HepG2 (cell line): ENCODE data around the gene LY6G5B. TPM values are rescaled to one million over a fixed set of nuclear protein-coding genes. Genes with fewer than 3 reads are reported as not detected.

ENCODE experiments used
- ARID2 ChIP-seq: sonication (generic); formaldehyde crosslinking; IDR thresholded peaks from 2 replicates; pipeline ENCODE4 v1.8.1; 2022; ENCODE audit warnings: mild to moderate bottlenecking, missing genetic modification reagents, borderline replicate concordance
- EEA1 ChIP-seq: sonication (generic); formaldehyde crosslinking; IDR thresholded peaks from 2 replicates; pipeline ENCODE4 v1.5.1; 2020; ENCODE audit warnings: mild to moderate bottlenecking, missing genetic modification reagents, borderline replicate concordance
- FOXK1 ChIP-seq: sonication (generic); formaldehyde crosslinking; IDR thresholded peaks from 2 replicates; pipeline ENCODE4 v1.4.0; 2020; ENCODE audit warnings: low read depth, missing genetic modification reagents, borderline replicate concordance
- GFI1 ChIP-seq: sonication (generic); formaldehyde crosslinking; IDR thresholded peaks from 2 replicates; pipeline ENCODE4 v1.5.0; 2020; ENCODE audit warnings: missing genetic modification reagents, mild to moderate bottlenecking, borderline replicate concordance
- KDM1A ChIP-seq: IDR thresholded peaks from 2 replicates; pipeline ENCODE4 v1.6.1; 2016; ENCODE audit warnings: missing compliant biosample characterization
- KLF11 ChIP-seq: IDR thresholded peaks from 2 replicates; pipeline ENCODE4 v1.6.1; 2016; ENCODE audit warnings: missing compliant biosample characterization
- REXO4 ChIP-seq: sonication (generic); formaldehyde crosslinking; IDR thresholded peaks from 2 replicates; pipeline ENCODE4 v1.8.0; 2022; ENCODE audit warnings: missing genetic modification reagents, mild to moderate bottlenecking, borderline replicate concordance
- SAP130 ChIP-seq: IDR thresholded peaks from 2 replicates; pipeline ENCODE4 v1.6.1; 2016; ENCODE audit warnings: low read depth
- ZBTB20 ChIP-seq: sonication (generic); formaldehyde crosslinking; IDR thresholded peaks from 2 replicates; pipeline ENCODE4 v1.8.1; 2023; ENCODE audit warnings: missing genetic modification reagents, low read depth, mild to moderate bottlenecking, borderline replicate concordance
- ZNF136 ChIP-seq: sonication (generic); formaldehyde crosslinking; IDR thresholded peaks from 2 replicates; pipeline ENCODE4 v1.8.1; 2022; ENCODE audit warnings: low read depth, mild to moderate bottlenecking, moderate library complexity, missing genetic modification reagents
- ZNF333 ChIP-seq: sonication (generic); formaldehyde crosslinking; IDR thresholded peaks from 2 replicates; pipeline ENCODE4 v1.4.0; 2020; ENCODE audit warnings: mild to moderate bottlenecking, missing genetic modification reagents, borderline replicate concordance
- polyA plus RNA-seq, 8 experiments: library from polyadenylated mRNA; depleted of rRNA in 3 of 8; stranded (reverse) in 7 of 8; unstranded in 1 of 8; fragments of >200 nt; fragmentation: Illumina TruSeq in 4 of 8; extraction: Trizol in 4 of 8; gene quantifications; 2 replicates each; pipeline versions ENCODE4 v1.2.1 to v1.2.3, GENCODE V29; 2011 to 2016; ENCODE audit warnings: low read depth in 4 of 8, missing spikeins in 1 of 8, mixed read lengths in 1 of 8; ENCODE audit not compliant: insufficient read depth in 1 of 8
- total RNA-seq, 5 experiments: library from RNA; depleted of rRNA; stranded (reverse); fragments of >200 nt; fragmentation: Illumina TruSeq; extraction: Trizol; gene quantifications; 2 replicates each; pipeline ENCODE4 v1.2.3, GENCODE V29; 2016; ENCODE audit warnings: low read depth in 1 of 5
- TF ChIP-seq, protein P1 (sequence below): sonication (generic); formaldehyde crosslinking; IDR thresholded peaks from 2 replicates; pipeline ENCODE4 v1.5.0; 2020; ENCODE audit warnings: missing genetic modification reagents, mild to moderate bottlenecking, borderline replicate concordance
- TF ChIP-seq, protein P2 (sequence below): sonication (generic); formaldehyde crosslinking; IDR thresholded peaks from 2 replicates; pipeline ENCODE4 v1.9.0; 2021; ENCODE audit warnings: missing genetic modification reagents, borderline replicate concordance
- TF ChIP-seq, protein P3 (sequence below): fragments of 450-650 bp; IDR thresholded peaks from 2 replicates; pipeline ENCODE4 v1.6.1; 2017; ENCODE audit warnings: mild to moderate bottlenecking
- TF ChIP-seq, protein P4 (sequence below): sonication (generic); formaldehyde crosslinking; IDR thresholded peaks from 2 replicates; pipeline ENCODE4 v1.4.0; 2020; ENCODE audit warnings: missing genetic modification reagents
- TF ChIP-seq, protein P5 (sequence below): sonication (generic); formaldehyde crosslinking; IDR thresholded peaks from 2 replicates; pipeline ENCODE4 v1.4.0; 2020; ENCODE audit warnings: missing genetic modification reagents
- TF ChIP-seq, protein P6 (sequence below): sonication (generic); formaldehyde crosslinking; IDR thresholded peaks from 2 replicates; pipeline ENCODE4 v1.5.1; 2020; ENCODE audit warnings: mild to moderate bottlenecking, moderate library complexity, missing genetic modification reagents
- TF ChIP-seq, protein P7 (sequence below): sonication (generic); formaldehyde crosslinking; IDR thresholded peaks from 2 replicates; pipeline ENCODE4 v1.4.0; 2020; ENCODE audit warnings: mild to moderate bottlenecking, missing genetic modification reagents

Gene LY6G5B
- total and polyA plus RNA-seq, 2 of the 13 experiments (the other 11 are each of a cell fraction or from before 2014, with no cell fraction given), result 7.8 to 15.7 TPM

DNA sequence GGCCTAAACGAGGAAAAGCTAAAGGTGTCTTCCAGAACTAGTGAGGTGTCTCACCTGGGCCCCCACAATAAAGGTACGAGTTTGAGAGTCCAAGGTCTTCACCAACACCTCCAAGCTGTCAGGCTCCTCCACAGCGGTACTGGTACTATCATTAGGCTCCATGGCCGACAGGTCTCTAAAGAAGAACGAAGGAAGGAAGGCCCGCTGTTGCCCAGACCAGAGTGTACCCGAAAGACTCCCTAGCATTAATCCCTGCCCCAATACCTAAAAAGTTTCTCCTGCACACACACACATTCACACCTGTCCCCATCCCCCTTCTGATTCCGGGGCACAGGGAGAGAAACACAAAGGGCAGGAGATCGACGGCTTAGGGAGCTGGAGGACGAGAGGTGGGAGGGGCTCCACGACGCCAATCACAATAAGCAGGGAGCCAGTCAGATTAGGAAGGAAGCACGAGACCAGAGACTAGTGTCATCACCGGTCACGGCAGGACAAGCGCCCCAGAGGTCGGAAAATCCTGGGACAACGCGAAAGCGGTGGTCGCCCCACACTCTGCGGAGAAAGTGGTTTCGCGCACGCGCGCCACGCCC lies 18.1 kb upstream of the LY6G5B start (continued):
- no peak for TF ChIP-seq ZNF136 (CRISPR knock-in tag)
- TF ChIP-seq GFI1, result no peak
- TF ChIP-seq, protein P1, sequence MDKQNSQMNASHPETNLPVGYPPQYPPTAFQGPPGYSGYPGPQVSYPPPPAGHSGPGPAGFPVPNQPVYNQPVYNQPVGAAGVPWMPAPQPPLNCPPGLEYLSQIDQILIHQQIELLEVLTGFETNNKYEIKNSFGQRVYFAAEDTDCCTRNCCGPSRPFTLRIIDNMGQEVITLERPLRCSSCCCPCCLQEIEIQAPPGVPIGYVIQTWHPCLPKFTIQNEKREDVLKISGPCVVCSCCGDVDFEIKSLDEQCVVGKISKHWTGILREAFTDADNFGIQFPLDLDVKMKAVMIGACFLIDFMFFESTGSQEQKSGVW (CRISPR knock-in tag), result no peak
- no peak for TF ChIP-seq KDM1A
- no peak for TF ChIP-seq FOXK1 (CRISPR knock-in tag)
- TF ChIP-seq, protein P2, sequence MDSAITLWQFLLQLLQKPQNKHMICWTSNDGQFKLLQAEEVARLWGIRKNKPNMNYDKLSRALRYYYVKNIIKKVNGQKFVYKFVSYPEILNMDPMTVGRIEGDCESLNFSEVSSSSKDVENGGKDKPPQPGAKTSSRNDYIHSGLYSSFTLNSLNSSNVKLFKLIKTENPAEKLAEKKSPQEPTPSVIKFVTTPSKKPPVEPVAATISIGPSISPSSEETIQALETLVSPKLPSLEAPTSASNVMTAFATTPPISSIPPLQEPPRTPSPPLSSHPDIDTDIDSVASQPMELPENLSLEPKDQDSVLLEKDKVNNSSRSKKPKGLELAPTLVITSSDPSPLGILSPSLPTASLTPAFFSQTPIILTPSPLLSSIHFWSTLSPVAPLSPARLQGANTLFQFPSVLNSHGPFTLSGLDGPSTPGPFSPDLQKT (CRISPR knock-in tag), result no peak
- TF ChIP-seq REXO4 (CRISPR knock-in tag), result no peak
- TF ChIP-seq, protein P3, sequence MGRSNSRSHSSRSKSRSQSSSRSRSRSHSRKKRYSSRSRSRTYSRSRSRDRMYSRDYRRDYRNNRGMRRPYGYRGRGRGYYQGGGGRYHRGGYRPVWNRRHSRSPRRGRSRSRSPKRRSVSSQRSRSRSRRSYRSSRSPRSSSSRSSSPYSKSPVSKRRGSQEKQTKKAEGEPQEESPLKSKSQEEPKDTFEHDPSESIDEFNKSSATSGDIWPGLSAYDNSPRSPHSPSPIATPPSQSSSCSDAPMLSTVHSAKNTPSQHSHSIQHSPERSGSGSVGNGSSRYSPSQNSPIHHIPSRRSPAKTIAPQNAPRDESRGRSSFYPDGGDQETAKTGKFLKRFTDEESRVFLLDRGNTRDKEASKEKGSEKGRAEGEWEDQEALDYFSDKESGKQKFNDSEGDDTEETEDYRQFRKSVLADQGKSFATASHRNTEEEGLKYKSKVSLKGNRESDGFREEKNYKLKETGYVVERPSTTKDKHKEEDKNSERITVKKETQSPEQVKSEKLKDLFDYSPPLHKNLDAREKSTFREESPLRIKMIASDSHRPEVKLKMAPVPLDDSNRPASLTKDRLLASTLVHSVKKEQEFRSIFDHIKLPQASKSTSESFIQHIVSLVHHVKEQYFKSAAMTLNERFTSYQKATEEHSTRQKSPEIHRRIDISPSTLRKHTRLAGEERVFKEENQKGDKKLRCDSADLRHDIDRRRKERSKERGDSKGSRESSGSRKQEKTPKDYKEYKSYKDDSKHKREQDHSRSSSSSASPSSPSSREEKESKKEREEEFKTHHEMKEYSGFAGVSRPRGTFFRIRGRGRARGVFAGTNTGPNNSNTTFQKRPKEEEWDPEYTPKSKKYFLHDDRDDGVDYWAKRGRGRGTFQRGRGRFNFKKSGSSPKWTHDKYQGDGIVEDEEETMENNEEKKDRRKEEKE, result no peak
- TF ChIP-seq, protein P4, sequence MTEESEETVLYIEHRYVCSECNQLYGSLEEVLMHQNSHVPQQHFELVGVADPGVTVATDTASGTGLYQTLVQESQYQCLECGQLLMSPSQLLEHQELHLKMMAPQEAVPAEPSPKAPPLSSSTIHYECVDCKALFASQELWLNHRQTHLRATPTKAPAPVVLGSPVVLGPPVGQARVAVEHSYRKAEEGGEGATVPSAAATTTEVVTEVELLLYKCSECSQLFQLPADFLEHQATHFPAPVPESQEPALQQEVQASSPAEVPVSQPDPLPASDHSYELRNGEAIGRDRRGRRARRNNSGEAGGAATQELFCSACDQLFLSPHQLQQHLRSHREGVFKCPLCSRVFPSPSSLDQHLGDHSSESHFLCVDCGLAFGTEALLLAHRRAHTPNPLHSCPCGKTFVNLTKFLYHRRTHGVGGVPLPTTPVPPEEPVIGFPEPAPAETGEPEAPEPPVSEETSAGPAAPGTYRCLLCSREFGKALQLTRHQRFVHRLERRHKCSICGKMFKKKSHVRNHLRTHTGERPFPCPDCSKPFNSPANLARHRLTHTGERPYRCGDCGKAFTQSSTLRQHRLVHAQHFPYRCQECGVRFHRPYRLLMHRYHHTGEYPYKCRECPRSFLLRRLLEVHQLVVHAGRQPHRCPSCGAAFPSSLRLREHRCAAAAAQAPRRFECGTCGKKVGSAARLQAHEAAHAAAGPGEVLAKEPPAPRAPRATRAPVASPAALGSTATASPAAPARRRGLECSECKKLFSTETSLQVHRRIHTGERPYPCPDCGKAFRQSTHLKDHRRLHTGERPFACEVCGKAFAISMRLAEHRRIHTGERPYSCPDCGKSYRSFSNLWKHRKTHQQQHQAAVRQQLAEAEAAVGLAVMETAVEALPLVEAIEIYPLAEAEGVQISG (CRISPR knock-in tag), result 0 out of 2 replicates have a peak, but pooled peaks have one; percentile 10
- no peak for TF ChIP-seq KLF11 (CRISPR knock-in tag)
- no peak; the same call in 1 of the 2 replicates for TF ChIP-seq ZNF333 (CRISPR knock-in tag)
- TF ChIP-seq, protein P5, sequence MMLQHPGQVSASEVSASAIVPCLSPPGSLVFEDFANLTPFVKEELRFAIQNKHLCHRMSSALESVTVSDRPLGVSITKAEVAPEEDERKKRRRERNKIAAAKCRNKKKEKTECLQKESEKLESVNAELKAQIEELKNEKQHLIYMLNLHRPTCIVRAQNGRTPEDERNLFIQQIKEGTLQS (CRISPR knock-in tag), result 0 out of 2 replicates have a peak, but pooled peaks have one; percentile 37
- TF ChIP-seq ZBTB20 (CRISPR knock-in tag), result no peak; the same call in 1 of the 2 replicates
- TF ChIP-seq, protein P6, sequence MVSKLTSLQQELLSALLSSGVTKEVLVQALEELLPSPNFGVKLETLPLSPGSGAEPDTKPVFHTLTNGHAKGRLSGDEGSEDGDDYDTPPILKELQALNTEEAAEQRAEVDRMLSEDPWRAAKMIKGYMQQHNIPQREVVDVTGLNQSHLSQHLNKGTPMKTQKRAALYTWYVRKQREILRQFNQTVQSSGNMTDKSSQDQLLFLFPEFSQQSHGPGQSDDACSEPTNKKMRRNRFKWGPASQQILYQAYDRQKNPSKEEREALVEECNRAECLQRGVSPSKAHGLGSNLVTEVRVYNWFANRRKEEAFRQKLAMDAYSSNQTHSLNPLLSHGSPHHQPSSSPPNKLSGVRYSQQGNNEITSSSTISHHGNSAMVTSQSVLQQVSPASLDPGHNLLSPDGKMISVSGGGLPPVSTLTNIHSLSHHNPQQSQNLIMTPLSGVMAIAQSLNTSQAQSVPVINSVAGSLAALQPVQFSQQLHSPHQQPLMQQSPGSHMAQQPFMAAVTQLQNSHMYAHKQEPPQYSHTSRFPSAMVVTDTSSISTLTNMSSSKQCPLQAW (CRISPR knock-in tag), result peak; percentile 13; the same call in 1 of the 2 replicates
- TF ChIP-seq ARID2 (CRISPR knock-in tag), result peak; percentile 78; the same call in 1 of the 2 replicates
- TF ChIP-seq SAP130, result 0 out of 2 replicates have a peak, but pooled peaks have one; percentile 70
- TF ChIP-seq, protein P7, sequence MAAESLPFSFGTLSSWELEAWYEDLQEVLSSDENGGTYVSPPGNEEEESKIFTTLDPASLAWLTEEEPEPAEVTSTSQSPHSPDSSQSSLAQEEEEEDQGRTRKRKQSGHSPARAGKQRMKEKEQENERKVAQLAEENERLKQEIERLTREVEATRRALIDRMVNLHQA, result no peak
- TF ChIP-seq EEA1, result no peak
